OCI-LY1 (cell line): ENCODE measurements around the gene SART3.

Source experiments
- EZH2 ChIP-seq: fragments of 200-600 bp; sonication (generic), shearing (Covaris generic); IDR thresholded peaks from 2 replicates; pipeline ENCODE4 v1.8.0; 2017; ENCODE audit warnings: borderline replicate concordance, mixed run types, mild to moderate bottlenecking, antibody characterized with exemption, low read length, moderate library complexity, mixed read lengths
- TF ChIP-seq, protein P1 (sequence below): fragments of 200-600 bp; sonication (generic), shearing (Covaris generic); IDR thresholded peaks from 2 replicates; pipeline ENCODE4 v1.5.1; 2017; ENCODE audit warnings: mild to moderate bottlenecking, antibody characterized with exemption, low read length, moderate library complexity, mixed read lengths

DNA sequence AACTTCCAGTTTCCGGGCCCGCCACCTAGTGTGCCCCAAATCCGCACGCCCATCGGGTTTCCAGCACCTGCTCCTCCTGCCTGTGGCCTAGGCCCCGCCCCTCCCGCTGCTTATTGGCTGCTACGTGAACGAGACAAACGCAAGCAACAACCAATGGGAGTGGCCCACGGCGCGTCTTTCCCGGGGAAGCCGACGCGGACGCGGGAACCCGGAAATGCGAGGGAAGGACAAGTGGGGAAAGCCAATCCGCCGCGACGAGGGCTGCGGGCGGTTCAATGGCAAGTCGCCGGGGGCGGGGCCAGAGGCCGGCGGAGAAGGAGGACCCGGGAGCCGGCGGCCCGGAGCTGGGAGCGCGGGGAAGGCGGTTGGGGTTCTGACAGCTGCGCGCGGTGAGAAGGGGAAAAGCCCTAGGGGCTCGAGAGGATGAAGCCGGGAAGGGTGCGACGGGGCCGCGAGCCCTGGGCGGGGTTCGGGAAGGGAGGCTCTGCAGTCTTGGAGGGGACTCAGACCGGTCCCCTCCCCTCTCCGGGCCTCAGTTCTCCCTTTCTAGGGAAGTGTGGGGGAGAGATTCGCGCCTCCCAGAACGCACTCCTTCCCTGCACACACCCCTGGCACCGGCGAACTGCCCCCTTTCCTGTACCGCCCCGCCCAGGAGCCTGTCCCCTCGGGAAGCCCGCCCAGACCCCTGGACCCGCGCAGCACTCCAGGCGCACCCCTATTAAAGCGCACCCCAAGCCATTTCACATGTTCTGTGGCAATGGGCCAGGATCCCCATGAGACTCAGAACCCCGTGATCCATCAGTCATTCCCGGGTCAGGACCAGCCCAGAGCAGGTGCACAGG lies 45.8 kb downstream of the SART3 start, which contains the start of gene FICD:
- TF ChIP-seq, protein P1, sequence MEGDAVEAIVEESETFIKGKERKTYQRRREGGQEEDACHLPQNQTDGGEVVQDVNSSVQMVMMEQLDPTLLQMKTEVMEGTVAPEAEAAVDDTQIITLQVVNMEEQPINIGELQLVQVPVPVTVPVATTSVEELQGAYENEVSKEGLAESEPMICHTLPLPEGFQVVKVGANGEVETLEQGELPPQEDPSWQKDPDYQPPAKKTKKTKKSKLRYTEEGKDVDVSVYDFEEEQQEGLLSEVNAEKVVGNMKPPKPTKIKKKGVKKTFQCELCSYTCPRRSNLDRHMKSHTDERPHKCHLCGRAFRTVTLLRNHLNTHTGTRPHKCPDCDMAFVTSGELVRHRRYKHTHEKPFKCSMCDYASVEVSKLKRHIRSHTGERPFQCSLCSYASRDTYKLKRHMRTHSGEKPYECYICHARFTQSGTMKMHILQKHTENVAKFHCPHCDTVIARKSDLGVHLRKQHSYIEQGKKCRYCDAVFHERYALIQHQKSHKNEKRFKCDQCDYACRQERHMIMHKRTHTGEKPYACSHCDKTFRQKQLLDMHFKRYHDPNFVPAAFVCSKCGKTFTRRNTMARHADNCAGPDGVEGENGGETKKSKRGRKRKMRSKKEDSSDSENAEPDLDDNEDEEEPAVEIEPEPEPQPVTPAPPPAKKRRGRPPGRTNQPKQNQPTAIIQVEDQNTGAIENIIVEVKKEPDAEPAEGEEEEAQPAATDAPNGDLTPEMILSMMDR = no peak
- no peak for TF ChIP-seq EZH2
